Activated naive CD8-positive, alpha-beta T cell (primary cell): ENCODE measurements around the gene NUPR1.
"Not testable (repeated sequence)": the region's sequence is repeated elsewhere in the genome, so short reads cannot be mapped to it uniquely, and the experiment has no call there.

Experiments used
- H3K27ac Mint-ChIP-seq: one replicate; pipeline ENCODE4 v1.8.0; 2021; ENCODE audit warnings: mixed read lengths
- H3K27me3 Mint-ChIP-seq: one replicate; pipeline ENCODE4 v1.8.0; 2021; ENCODE audit warnings: mixed read lengths
- H3K36me3 Mint-ChIP-seq: one replicate; pipeline ENCODE4 v1.8.0; 2021; ENCODE audit warnings: mixed read lengths
- H3K4me1 Mint-ChIP-seq: one replicate; pipeline ENCODE4 v1.8.0; 2021; ENCODE audit warnings: low read depth, mixed read lengths
- H3K4me3 Mint-ChIP-seq: one replicate; pipeline ENCODE4 v1.8.0; 2021; ENCODE audit warnings: mild to moderate bottlenecking, mixed read lengths
- H3K9me3 Mint-ChIP-seq: one replicate; pipeline ENCODE4 v1.8.0; 2021; ENCODE audit warnings: low read depth, mixed read lengths

Gene NUPR1

DNA sequence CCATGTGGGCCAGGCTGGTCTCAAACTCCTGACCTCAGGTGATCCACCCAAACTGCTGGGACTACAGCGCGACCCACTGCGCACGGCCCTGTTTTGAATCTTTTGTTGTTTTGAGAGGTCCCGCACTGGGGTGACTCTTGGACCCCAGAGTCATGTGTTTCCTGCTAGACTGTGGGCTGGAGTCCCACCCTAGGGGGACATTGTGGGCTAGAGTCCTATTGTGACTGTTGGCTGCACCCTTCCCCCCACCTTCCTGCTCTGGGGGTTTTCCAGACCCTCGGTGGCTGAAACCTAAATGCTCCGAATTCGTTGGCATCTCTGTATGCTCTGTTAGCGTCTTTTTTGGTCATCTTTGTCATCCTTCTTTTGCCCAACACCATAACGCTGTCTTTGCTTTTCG lies 16.0 kb downstream of the NUPR1 start:
- H3K27ac Mint-ChIP-seq, result no peak overlapping the region
- no peaks in the 10 kb centered on the region for H3K27me3 Mint-ChIP-seq
- peaks cover 5% of the 10 kb centered on the region for H3K4me1 Mint-ChIP-seq
- no peak overlapping the region for H3K4me3 Mint-ChIP-seq
- H3K9me3 Mint-ChIP-seq, result no peaks in the 10 kb centered on the region
- H3K36me3 Mint-ChIP-seq, result no peaks in the 10 kb centered on the region

- no peaks in the 10 kb centered on the region for H3K9me3 Mint-ChIP-seq
- no peak overlapping the region for H3K4me3 Mint-ChIP-seq
- H3K4me1 Mint-ChIP-seq, result peaks cover 5% of the 10 kb centered on the region
- no peak overlapping the region for H3K27ac Mint-ChIP-seq
- H3K27me3 Mint-ChIP-seq, result no peaks in the 10 kb centered on the region
- H3K36me3 Mint-ChIP-seq, result no peaks in the 10 kb centered on the region
Observed at GRCh38 chr16:28521436-28521835, 17.3 kb downstream of the NUPR1 start.

- Mint-ChIP-seq H3K4me1 (peaks cover 5% of the 10 kb centered on the region), H3K36me3 (no peaks in the 10 kb centered on the region), H3K9me3 (no peaks in the 10 kb centered on the region), H3K4me3 (no peak overlapping the region), H3K27me3 (no peaks in the 10 kb centered on the region), H3K27ac (no peak overlapping the region)
Observed at GRCh38 chr16:28520672-28521071, 18.1 kb downstream of the NUPR1 start.

- no peaks in the 10 kb centered on the region for H3K9me3 Mint-ChIP-seq
- no peak overlapping the region for H3K27ac Mint-ChIP-seq
- no peak overlapping the region for H3K4me3 Mint-ChIP-seq
Observed at GRCh38 chr16:28514246-28514645, 24.5 kb downstream of the NUPR1 start.

DNA sequence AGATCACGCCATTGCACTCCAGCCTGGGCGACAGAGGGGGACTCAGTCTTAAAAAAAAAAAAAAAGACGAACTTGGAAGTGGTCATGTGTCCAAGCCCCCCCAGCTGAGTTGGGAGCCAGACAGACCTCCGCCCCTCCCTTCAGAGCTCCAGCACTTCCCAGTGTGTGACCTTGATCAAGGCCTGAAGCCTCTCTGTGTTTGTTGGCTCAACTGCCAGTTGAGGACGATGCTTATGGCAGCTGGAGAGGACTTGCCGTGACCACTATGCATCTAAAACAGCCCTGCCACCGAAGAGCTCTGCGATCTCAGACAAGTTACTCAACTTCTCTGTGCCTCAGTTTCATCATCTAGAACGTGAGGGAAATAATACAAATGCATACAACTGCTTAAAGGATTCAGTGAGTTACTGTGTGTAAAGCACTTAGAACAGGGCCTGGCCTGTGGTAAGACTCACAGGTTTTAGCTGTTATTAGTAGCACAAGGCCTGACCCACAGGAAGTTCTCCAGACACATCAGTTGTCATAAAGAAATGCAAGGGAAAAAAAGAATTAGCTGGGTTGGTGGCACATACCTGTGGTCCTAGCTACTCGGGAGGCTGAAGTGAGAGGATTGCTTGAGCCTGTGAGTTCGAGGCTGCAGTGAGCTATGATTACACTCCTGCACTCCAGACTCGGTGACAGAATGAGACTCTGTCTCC lies 25.1 kb downstream of the NUPR1 start:
- no peak overlapping the region for H3K4me3 Mint-ChIP-seq
- H3K36me3 Mint-ChIP-seq, result no peaks in the 10 kb centered on the region
- no peaks in the 10 kb centered on the region for H3K9me3 Mint-ChIP-seq
- H3K27ac Mint-ChIP-seq, result no peak overlapping the region
- H3K27me3 Mint-ChIP-seq, result no peaks in the 10 kb centered on the region
- H3K4me1 Mint-ChIP-seq, result peaks cover 2% of the 10 kb centered on the region

More at GRCh38 chr16:28514246-28514645, 24.5 kb downstream of the NUPR1 start:
- H3K27me3 Mint-ChIP-seq, result no peaks in the 10 kb centered on the region
- H3K36me3 Mint-ChIP-seq, result no peaks in the 10 kb centered on the region
- peaks cover 2% of the 10 kb centered on the region for H3K4me1 Mint-ChIP-seq

- H3K27me3 Mint-ChIP-seq, result no peaks in the 10 kb centered on the region
- no peaks in the 10 kb centered on the region for H3K36me3 Mint-ChIP-seq
- no peak overlapping the region for H3K4me3 Mint-ChIP-seq
- peaks cover 10% of the 10 kb centered on the region for H3K4me1 Mint-ChIP-seq
- no peaks in the 10 kb centered on the region for H3K9me3 Mint-ChIP-seq
- H3K27ac Mint-ChIP-seq, result no peak overlapping the region
Observed at GRCh38 chr16:28511801-28512789, 26.7 kb downstream of the NUPR1 start.

DNA sequence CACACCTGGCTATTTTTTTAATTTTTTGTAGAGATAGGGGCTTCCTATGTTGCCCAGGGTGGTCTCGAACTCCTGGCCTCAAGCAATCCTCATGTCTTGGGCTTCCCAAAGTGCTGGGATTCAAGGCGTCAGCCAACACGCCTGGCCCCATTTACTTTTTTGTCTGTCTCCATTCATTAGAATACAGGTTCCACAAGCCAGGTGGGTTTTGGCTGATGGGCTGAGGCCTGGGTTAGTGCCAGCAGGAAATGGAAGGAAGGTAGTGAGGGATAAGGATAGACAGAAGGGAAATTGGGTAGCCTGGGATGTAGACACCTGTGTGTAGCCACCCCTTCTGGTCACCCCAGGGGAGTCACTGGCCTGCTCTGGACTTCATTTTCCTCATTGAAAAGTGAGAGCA lies 27.7 kb downstream of the NUPR1 start:
- Mint-ChIP-seq H3K36me3 (no peaks in the 10 kb centered on the region), H3K4me3 (no peak overlapping the region), H3K27me3 (no peaks in the 10 kb centered on the region), H3K27ac (no peak overlapping the region), H3K9me3 (no peaks in the 10 kb centered on the region), H3K4me1 (peaks cover 12% of the 10 kb centered on the region)

- no peak overlapping the region for H3K27ac Mint-ChIP-seq
- H3K4me1 Mint-ChIP-seq, result peaks cover 13% of the 10 kb centered on the region
- H3K9me3 Mint-ChIP-seq, result no peaks in the 10 kb centered on the region
- H3K36me3 Mint-ChIP-seq, result no peaks in the 10 kb centered on the region
- no peaks in the 10 kb centered on the region for H3K27me3 Mint-ChIP-seq
- no peak overlapping the region for H3K4me3 Mint-ChIP-seq
Observed at GRCh38 chr16:28505489-28506137, 33.2 kb downstream of the NUPR1 start.

DNA sequence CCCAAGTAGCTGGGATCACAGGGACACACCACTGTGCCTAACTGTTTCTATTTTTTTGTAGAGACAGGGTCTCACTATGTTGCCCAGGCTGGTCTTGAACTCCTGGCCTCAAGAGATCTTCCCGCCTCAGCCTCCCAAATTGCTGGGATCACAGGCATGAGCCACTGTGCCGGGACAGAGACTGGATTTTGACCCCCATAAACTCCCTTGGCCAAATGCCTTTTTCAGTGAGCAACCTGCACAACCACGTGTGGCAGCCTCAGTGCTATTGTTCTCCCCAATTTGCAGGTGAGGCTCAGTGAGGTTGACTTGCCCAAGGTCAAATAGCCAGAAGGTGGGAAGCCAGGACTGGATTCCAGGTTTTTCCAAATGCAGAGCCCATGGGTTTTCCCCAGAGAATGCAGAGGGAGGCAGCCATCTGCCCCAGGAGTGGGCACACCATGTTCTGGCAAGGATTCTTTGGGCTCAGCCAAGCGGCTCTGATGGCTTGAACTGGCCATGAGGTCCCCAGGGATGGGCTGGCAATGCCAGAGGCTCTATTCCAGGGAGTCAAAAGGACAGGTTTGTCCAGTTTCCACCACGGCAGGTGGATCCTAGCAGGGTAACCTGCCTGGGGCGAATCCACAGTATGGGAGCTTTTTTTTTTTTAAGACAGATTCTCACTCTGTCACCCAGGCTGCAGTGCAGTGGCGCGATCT lies 33.9 kb downstream of the NUPR1 start:
- no peaks in the 10 kb centered on the region for H3K27me3 Mint-ChIP-seq
- H3K36me3 Mint-ChIP-seq, result no peaks in the 10 kb centered on the region
- no peak overlapping the region for H3K4me3 Mint-ChIP-seq

DNA sequence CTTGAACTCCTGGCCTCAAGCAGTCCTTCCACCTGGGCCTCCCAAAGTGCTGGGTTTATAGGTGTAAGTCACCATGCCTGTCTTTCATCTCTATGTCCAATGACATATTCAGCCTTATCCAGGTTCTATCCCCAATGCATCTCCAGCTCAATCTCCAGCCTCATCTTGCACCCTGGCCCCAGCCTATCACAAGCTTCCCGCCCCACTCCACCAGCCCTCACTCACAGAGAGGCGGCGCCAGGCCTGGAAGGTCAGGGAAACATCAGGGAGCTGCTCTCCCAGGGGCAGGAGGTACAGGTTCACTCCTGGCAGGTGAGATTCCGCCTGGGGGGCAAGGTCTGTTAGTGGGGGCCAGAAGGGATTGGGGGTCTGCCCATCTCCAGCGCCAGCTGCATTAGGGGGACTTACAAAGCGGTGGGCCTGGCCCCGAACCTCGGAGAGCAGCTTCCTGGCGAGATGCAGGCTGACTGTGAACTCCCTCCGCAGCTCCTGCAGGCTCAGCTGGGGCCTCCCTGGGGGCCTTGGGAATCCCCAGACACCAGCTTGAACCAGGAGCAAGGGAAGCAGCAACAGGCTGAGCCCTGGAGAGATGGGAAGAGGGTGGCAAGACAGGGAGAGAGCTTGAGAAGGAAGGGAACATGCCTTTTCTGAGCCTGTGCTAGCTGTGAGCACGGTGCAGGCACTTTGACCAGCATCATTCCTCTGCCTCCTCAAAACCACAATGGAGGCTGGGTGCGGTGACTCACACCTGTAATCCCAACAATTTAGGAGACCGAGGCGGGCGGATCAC lies 35.1 kb downstream of the NUPR1 start:
- H3K4me1 Mint-ChIP-seq, result peaks cover 13% of the 10 kb centered on the region
- no peaks in the 10 kb centered on the region for H3K27me3 Mint-ChIP-seq
- H3K36me3 Mint-ChIP-seq, result no peaks in the 10 kb centered on the region
- no peaks in the 10 kb centered on the region for H3K9me3 Mint-ChIP-seq
- no peak overlapping the region for H3K4me3 Mint-ChIP-seq
- H3K27ac Mint-ChIP-seq, result no peak overlapping the region

More for the DNA sequence above, 33.9 kb downstream of the NUPR1 start:
- Mint-ChIP-seq H3K4me1 (peaks cover 13% of the 10 kb centered on the region), H3K9me3 (no peaks in the 10 kb centered on the region), H3K27ac (no peak overlapping the region)

- Mint-ChIP-seq H3K4me3 (no peak overlapping the region), H3K4me1 (peaks cover 6% of the 10 kb centered on the region), H3K36me3 (no peaks in the 10 kb centered on the region), H3K9me3 (no peaks in the 10 kb centered on the region), H3K27ac (no peak overlapping the region), H3K27me3 (no peaks in the 10 kb centered on the region)
Observed at GRCh38 chr16:28502290-28502689, 36.5 kb downstream of the NUPR1 start.

DNA sequence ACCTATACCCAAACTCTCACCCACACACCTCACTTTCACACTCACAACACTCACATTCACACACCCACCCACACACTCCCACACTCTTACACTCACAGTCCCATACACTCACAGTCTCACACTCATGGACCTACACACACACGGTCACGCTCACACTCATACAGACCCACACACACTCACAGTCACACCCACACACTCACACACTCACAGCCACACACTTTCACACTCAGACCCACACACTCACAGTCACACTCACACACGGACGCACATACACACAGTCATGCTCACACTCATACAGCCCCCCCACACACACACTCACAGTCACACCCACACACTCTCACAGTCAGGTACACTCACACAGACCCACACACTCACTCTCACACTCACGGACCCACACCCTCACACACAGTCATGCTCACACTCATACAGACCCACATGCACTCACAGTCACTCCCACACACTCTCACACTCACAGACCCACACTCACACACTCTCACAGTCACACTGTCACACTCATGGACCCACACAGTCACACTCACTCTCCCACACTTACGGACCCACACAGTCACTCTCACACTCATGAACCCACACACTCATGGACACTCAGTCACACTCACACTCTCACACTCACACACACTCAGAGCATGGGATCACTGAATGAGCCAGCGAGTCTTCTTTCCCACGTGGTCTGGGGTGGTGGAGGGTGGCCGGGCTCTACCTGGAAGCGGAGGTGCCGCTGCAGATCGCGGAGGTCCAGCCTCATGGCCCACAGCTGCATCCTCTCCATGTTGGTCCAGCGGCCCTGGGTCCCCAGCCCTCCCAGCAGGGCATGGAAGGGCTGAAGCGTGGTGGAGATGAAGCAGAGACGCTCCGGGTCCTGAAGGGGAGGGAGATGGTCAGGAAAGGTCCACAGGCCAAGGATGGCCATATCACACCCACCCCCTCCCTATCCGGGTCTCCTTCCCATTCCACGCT lies 37.2 kb downstream of the NUPR1 start:
- Mint-ChIP-seq H3K27ac (no peak overlapping the region), H3K4me3 (no peak overlapping the region), H3K27me3 (no peaks in the 10 kb centered on the region), H3K9me3 (no peaks in the 10 kb centered on the region), H3K4me1 (peaks cover 8% of the 10 kb centered on the region), H3K36me3 (no peaks in the 10 kb centered on the region)

GRCh38 chr16:28500476-28501180 lies 38.1 kb downstream of the NUPR1 start:
- Mint-ChIP-seq H3K27ac (peak overlapping the region; percentile 16), H3K4me1 (peaks cover 15% of the 10 kb centered on the region)
- H3K4me3 Mint-ChIP-seq, H3K9me3 Mint-ChIP-seq, H3K27me3 Mint-ChIP-seq, H3K36me3 Mint-ChIP-seq: not testable (repeated sequence)
